Adrenal gland (tissue), 12 donors: ENCODE data around the gene CNTN5. TPM values are rescaled to one million over a fixed set of nuclear protein-coding genes. Genes with fewer than 3 reads are reported as not detected.

Experiments
- DNase-seq, 7 donors: peaks; one replicate each; pipeline ENCODE4 v3.0.0-alpha.2; 2019 to 2020
- H3K27ac ChIP-seq, 5 donors: fragments of 200-600 bp; sonication (generic) in 4 of 5; 1 replicate in 3 of 5; 2 replicates in 2 of 5; pipeline versions ENCODE4 v1.5.1 to v1.8.0; 2016 to 2020; ENCODE audit warnings: mild to moderate bottlenecking in 1 of 5
- H3K27me3 ChIP-seq: fragments of 200-600 bp; 2 replicates; pipeline ENCODE4 v1.8.0; 2021
- H3K36me3 ChIP-seq, 2 donors: fragments of 200-600 bp; replicated peaks in 1 of 2; 1 replicate in 1 of 2; 2 replicates in 1 of 2; pipeline versions ENCODE4 v1.5.1 to v1.8.0; 2018 to 2022
- H3K4me1 ChIP-seq, 2 donors: fragments of 200-600 bp; replicated peaks in 1 of 2; 1 replicate in 1 of 2; 2 replicates in 1 of 2; pipeline versions ENCODE4 v1.5.1 to v1.8.0; 2018 to 2021
- H3K4me3 ChIP-seq, 4 donors: fragments of 200-600 bp; sonication (generic) in 3 of 4; one replicate each; pipeline ENCODE4 v1.5.1; 2016 to 2018
- H3K9me3 ChIP-seq, 3 donors: fragments of 200-600 bp; sonication (generic) in 1 of 3; replicated peaks in 1 of 3; 1 replicate in 2 of 3; 2 replicates in 1 of 3; pipeline versions ENCODE4 v1.5.1 to v1.8.0; 2016 to 2021
- POLR2A ChIP-seq, 2 donors: fragments of 450-650 bp; IDR thresholded peaks; one replicate each; pipeline ENCODE4 v1.6.1; 2017; ENCODE audit warnings: antibody characterized with exemption in 2 of 2, mild to moderate bottlenecking in 2 of 2, moderate library complexity in 1 of 2
- WGBS, 4 donors: extraction: QIAGEN DNeasy Blood & Tissue Kit in 2 of 4; methylation state at CpG; one replicate each; pipeline versions ENCODE4 v1.1.5 to v1.1.7; 2013 to 2017; 5-methylcytosine and 5-hydroxymethylcytosine counted together
- intact Hi-C, 2 donors: fragments of 100-400 bp; cut with DNase I; formaldehyde crosslinking; loops; one replicate each; pipeline versions ENCODE4 v1.14.1 to v1.15.0; 2022 to 2023
- polyA plus RNA-seq, 3 donors: library from polyadenylated mRNA; stranded (reverse); fragments of 200-250 nt in 2 of 3; fragments of 350-450 nt in 1 of 3; fragmentation: Illumina TruSeq in 1 of 3; extraction: RNeasy Lipid Tissue Mini Kit (QIAGEN cat#74804) in 1 of 3; gene quantifications; one replicate each; pipeline ENCODE4 v1.2.3, GENCODE V29; 2013 to 2014
- total RNA-seq, 9 donors: library from RNA; depleted of rRNA in 4 of 9; stranded (reverse); fragments of >200 nt in 4 of 9; fragments of 120-200 nt in 1 of 9; fragmentation: NEBNext Ultra II Directional in 1 of 9; extraction: Animal tissue kit (Norgen Biotek cat#: 25700) in 1 of 9; gene quantifications; one replicate each; pipeline versions ENCODE4 v1.1.0 to v1.2.4, GENCODE V29; 2013 to 2023
- TF ChIP-seq, protein P1 (sequence below), 6 experiments: fragments of 450-650 bp in 4 of 6; fragments of 200-600 bp in 2 of 6; sonication (generic) in 1 of 6; IDR thresholded peaks; 1 replicate in 5 of 6; 2 replicates in 1 of 6; pipeline versions ENCODE4 v1.5.1 to v1.8.0; 2016 to 2021; ENCODE audit warnings: antibody characterized with exemption in 6 of 6, mild to moderate bottlenecking in 2 of 6, moderate library complexity in 1 of 6
- donor health status: healthy with polysubstance abuse.
- donor health status: Bipolar disorder and iron deficiency.
- donor health status: DM: yes; HTN: yes; CAD: no.
- donor health status: DM: no; HTN: no; CAD: no.
- donor health status: DM: no; HTN: no; CAD: no.
- donor health status: DM: yes; HTN: yes; CAD: no.

Gene CNTN5
- total and polyA plus RNA-seq, 12 donors, result 0.07 to 107 (median 0.30) TPM; not detected in 8

GRCh38 chr11:100220801-100221200 lies 1200.1 kb downstream of the CNTN5 start:
- H3K4me3 ChIP-seq, result no peak overlapping the region
- no peaks in the 10 kb centered on the region for H3K9me3 ChIP-seq
- WGBS, 4 donors, result 58 to 76% (median 71%) methylated on average over 3 of the region's 3 CpGs
- H3K36me3 ChIP-seq, result no peaks in the 10 kb centered on the region
- TF ChIP-seq, protein P1, sequence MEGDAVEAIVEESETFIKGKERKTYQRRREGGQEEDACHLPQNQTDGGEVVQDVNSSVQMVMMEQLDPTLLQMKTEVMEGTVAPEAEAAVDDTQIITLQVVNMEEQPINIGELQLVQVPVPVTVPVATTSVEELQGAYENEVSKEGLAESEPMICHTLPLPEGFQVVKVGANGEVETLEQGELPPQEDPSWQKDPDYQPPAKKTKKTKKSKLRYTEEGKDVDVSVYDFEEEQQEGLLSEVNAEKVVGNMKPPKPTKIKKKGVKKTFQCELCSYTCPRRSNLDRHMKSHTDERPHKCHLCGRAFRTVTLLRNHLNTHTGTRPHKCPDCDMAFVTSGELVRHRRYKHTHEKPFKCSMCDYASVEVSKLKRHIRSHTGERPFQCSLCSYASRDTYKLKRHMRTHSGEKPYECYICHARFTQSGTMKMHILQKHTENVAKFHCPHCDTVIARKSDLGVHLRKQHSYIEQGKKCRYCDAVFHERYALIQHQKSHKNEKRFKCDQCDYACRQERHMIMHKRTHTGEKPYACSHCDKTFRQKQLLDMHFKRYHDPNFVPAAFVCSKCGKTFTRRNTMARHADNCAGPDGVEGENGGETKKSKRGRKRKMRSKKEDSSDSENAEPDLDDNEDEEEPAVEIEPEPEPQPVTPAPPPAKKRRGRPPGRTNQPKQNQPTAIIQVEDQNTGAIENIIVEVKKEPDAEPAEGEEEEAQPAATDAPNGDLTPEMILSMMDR (IDR thresholded peaks at IDR 0.05), result no peak
- no peak for TF ChIP-seq POLR2A (IDR thresholded peaks at IDR 0.05)
- H3K4me1 ChIP-seq, result no peaks in the 10 kb centered on the region
- H3K27me3 ChIP-seq, result no peaks in the 10 kb centered on the region
- no peak for DNase-seq
- intact Hi-C loops, result no loop called here
- H3K27ac ChIP-seq, result no peak overlapping the region

DNA sequence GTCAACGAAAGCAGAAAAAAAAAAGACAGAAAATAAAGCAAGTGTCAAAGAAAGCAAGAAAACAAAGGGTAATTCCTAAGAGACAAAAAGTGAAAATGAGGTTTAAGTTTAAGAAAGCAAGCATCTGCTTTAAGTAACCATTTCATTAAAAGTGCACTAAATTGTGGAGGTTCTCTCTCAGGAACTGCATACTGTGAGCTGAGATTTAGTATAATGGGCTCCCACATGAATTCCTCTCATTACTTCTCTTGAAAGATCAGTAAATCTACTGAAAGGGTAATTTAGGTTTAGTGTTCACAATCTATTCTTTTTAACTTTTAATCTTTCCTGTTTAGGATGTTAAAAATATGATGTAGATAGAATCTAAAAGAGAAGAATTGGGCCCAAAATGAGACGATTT lies 1201.0 kb downstream of the CNTN5 start:
- no peaks in the 10 kb centered on the region for H3K36me3 ChIP-seq
- 62 to 70% (median 67%) methylated on average over 2 of the region's 2 CpGs for WGBS, 4 donors
- no peak for DNase-seq
- H3K9me3 ChIP-seq, result no peaks in the 10 kb centered on the region
- H3K4me1 ChIP-seq, result no peaks in the 10 kb centered on the region
- no peak for TF ChIP-seq POLR2A (IDR thresholded peaks at IDR 0.05)
- TF ChIP-seq, protein P1 (IDR thresholded peaks at IDR 0.05), result no peak
- H3K4me3 ChIP-seq, result no peak overlapping the region
- no peak overlapping the region for H3K27ac ChIP-seq
- H3K27me3 ChIP-seq, result no peaks in the 10 kb centered on the region
- intact Hi-C loops, result no loop called here

- Histone ChIP-seq H3K27ac (no peak overlapping the region), H3K36me3 (no peaks in the 10 kb centered on the region), H3K4me1 (no peaks in the 10 kb centered on the region), H3K9me3 (no peaks in the 10 kb centered on the region), H3K27me3 (no peaks in the 10 kb centered on the region), H3K4me3 (no peak overlapping the region)
- DNase-seq, result no peak
- 77 to 93% (median 88%) methylated on average over 1 of the region's 1 CpG for WGBS, 4 donors
- no peak for TF ChIP-seq POLR2A (IDR thresholded peaks at IDR 0.05)
- TF ChIP-seq, protein P1 (IDR thresholded peaks at IDR 0.05), result no peak
- intact Hi-C loops, result no loop called here
Observed at GRCh38 chr11:100224541-100225034, 1203.8 kb downstream of the CNTN5 start.

DNA sequence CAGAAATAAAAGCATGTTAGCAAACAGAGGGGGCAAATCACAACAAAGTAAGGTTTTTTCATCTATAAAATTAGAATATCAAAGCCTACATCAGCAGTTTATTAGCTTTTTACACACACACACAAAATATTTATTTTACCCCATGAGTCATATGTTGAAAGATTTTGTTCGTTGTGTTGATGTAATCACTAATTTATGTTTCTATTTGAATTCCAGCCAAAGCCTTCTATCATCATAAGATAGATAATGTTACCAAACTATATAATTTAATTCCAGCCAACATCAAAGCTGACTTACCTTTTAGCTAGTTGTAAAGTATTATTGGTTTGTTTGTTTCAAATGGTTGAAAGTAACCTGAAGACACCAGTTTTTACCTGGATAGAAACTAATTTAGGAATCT lies 1208.3 kb downstream of the CNTN5 start:
- DNase-seq, result no peak
- no peaks in the 10 kb centered on the region for H3K36me3 ChIP-seq
- H3K9me3 ChIP-seq, result no peaks in the 10 kb centered on the region
- no peak overlapping the region for H3K27ac ChIP-seq
- no peaks in the 10 kb centered on the region for H3K4me1 ChIP-seq
- 19 to 40% (median 23%) methylated on average over 1 of the region's 1 CpG for WGBS, 4 donors
- H3K27me3 ChIP-seq, result no peaks in the 10 kb centered on the region
- intact Hi-C loops, result no loop called here
- no peak overlapping the region for H3K4me3 ChIP-seq
- TF ChIP-seq POLR2A (IDR thresholded peaks at IDR 0.05), result no peak
- TF ChIP-seq, protein P1 (IDR thresholded peaks at IDR 0.05), result peak in 1 of 6 experiments; percentile 4
